ENCODE results near the gene CAMKK1. TPM values are rescaled to one million over a fixed set of nuclear protein-coding genes. Genes with fewer than 3 reads are reported as not detected.

Gene CAMKK1
- polyA plus RNA-seq, 1 donor (not counting 4 experiments of a cell fraction or from before 2014, with no cell fraction given), result 2.5 TPM

DNA sequence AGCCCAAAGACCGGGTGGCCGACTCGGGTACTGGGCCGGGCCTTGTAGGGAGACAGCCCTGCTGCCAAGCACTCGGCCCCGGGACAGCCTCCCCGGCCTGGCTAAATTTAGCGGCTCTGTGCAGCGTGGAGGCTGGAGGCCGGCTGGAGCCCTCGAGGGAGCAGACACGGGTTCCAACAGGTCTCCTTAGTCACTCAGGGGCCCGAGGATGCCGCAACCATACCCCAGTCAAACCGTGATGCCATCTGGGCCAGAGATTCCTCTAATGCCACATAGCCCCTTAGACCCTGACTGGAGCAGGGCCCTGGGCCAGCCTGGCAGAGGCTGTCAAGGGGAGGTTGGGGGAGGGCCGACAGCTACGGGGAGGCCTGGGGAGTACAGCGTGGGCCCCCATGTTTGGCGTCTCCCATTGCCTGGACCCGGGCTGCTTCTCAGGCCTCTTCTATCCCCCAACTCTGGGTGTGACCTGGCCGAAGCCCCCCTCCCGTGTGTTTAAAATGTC is 26.3 kb upstream of the CAMKK1 start:
- Histone ChIP-seq H2AFZ (ENCODE audit: control insufficient read depth, low read length) (no peak overlapping the region), H3K4me3 (ENCODE audit: control insufficient read depth in 2 of 3, extremely low read depth in 1 of 3, insufficient read depth in 2 of 3, low read depth in 1 of 3, low read length in 3 of 3) (no peak overlapping the region), H3K9me1 (ENCODE audit: control insufficient read depth, extremely low read depth, insufficient read depth, low read length) (no peaks in the 10 kb centered on the region), H4K20me1 (ENCODE audit: control insufficient read depth, extremely low read depth, insufficient read depth, low read length) (no peaks in the 10 kb centered on the region), H3K4me1 (ENCODE audit: control insufficient read depth, extremely low read depth, insufficient read depth, low read length) (no peaks in the 10 kb centered on the region), H3K9ac (ENCODE audit: control insufficient read depth, extremely low read depth, insufficient read depth, low read length) (no peak overlapping the region), H3K4me2 (ENCODE audit: control insufficient read depth, extremely low read depth, insufficient read depth, low read depth, low read length) (no peak overlapping the region), H3K79me2 (ENCODE audit: control insufficient read depth, insufficient read depth, low read length) (no peaks in the 10 kb centered on the region), H3K36me3 (ENCODE audit: control insufficient read depth in 2 of 2, extremely low read depth in 1 of 2, insufficient read depth in 2 of 2, low read length in 2 of 2) (no peaks in the 10 kb centered on the region), H3K27me3 (ENCODE audit: control insufficient read depth, extremely low read depth, insufficient read depth, low read length) (no peaks in the 10 kb centered on the region), H3K27ac (ENCODE audit: control insufficient read depth, insufficient read depth, low read length) (no peak overlapping the region), H3K9me3 (ENCODE audit: control insufficient read depth, low read depth, low read length) (no peaks in the 10 kb centered on the region)
- FAIRE-seq, result no peak
- no peak for DNase-seq (ENCODE audit: low read depth, low spot score)
- TF ChIP-seq CTCF (optimal IDR thresholded peaks at IDR 0.05 in 1 of 3, IDR thresholded peaks at IDR 0.05 in 1 of 3, conservative IDR thresholded peaks at IDR 0.05 in 1 of 3; ENCODE audit: extremely low read depth in 1 of 3, insufficient read depth in 2 of 3, low read length in 3 of 3) (no peak), EZH2 (IDR thresholded peaks at IDR 0.05; ENCODE audit: low read length) (no peak)
- dilution Hi-C loops (cut with MboI; ENCODE audit: extremely low pct_ligation_motif_present, low sequenced_read_pairs), result no loop called here

DNA sequence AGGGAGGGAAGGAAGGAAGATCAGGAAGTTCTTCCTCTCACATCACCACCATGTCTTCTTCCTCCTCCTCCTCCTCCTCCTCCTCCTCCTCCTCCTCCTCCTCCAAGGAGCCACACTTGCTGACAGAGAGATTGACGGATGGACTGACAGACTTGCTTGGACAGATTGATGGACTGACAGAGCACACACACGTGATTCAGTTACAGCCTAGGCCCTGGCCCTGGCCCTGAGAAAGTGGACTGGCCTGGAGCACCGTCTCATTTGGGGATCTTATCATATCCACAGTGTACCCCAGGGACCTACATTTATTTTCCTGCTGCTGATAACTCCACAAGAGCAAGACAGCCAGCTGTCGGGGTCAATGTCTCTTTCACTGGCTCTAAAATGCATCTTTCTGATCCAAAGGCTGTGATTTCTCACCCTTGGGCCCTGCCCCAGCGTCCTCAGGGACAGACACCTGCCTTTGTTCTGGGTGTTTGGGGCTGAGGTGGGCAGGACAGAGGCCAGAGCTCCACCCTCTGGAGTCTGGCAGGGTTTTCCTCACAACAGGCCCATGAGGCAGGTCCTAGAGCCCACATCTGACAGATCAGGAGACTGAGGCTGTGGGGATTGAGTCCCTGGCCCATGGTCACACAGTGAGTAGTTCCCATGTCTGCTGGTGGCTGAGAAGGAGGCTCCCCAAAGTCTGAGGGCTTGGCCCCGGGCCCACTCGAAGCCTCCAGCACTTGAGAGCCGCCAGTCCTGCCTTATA is 25.7 kb upstream of the CAMKK1 start:
- Histone ChIP-seq H3K79me2 (ENCODE audit: control insufficient read depth, insufficient read depth, low read length) (no peaks in the 10 kb centered on the region), H3K9ac (ENCODE audit: control insufficient read depth, extremely low read depth, insufficient read depth, low read length) (no peak overlapping the region), H4K20me1 (ENCODE audit: control insufficient read depth, extremely low read depth, insufficient read depth, low read length) (no peaks in the 10 kb centered on the region), H3K4me1 (ENCODE audit: control insufficient read depth, extremely low read depth, insufficient read depth, low read length) (no peaks in the 10 kb centered on the region), H3K4me3 (ENCODE audit: control insufficient read depth in 2 of 3, extremely low read depth in 1 of 3, insufficient read depth in 2 of 3, low read depth in 1 of 3, low read length in 3 of 3) (no peak overlapping the region), H2AFZ (ENCODE audit: control insufficient read depth, low read length) (no peak overlapping the region), H3K4me2 (ENCODE audit: control insufficient read depth, extremely low read depth, insufficient read depth, low read depth, low read length) (no peak overlapping the region), H3K27me3 (ENCODE audit: control insufficient read depth, extremely low read depth, insufficient read depth, low read length) (no peaks in the 10 kb centered on the region), H3K27ac (ENCODE audit: control insufficient read depth, insufficient read depth, low read length) (no peak overlapping the region), H3K9me3 (ENCODE audit: control insufficient read depth, low read depth, low read length) (no peaks in the 10 kb centered on the region), H3K9me1 (ENCODE audit: control insufficient read depth, extremely low read depth, insufficient read depth, low read length) (no peaks in the 10 kb centered on the region), H3K36me3 (ENCODE audit: control insufficient read depth in 2 of 2, extremely low read depth in 1 of 2, insufficient read depth in 2 of 2, low read length in 2 of 2) (no peaks in the 10 kb centered on the region)
- dilution Hi-C loops (cut with MboI; ENCODE audit: extremely low pct_ligation_motif_present, low sequenced_read_pairs), result no loop called here
- no peak for TF ChIP-seq EZH2 (IDR thresholded peaks at IDR 0.05; ENCODE audit: low read length)
- TF ChIP-seq CTCF (optimal IDR thresholded peaks at IDR 0.05 in 1 of 3, IDR thresholded peaks at IDR 0.05 in 1 of 3, conservative IDR thresholded peaks at IDR 0.05 in 1 of 3; ENCODE audit: extremely low read depth in 1 of 3, insufficient read depth in 2 of 3, low read length in 3 of 3), result no peak
- no peak for DNase-seq (ENCODE audit: low read depth, low spot score)
- no peak for FAIRE-seq

All from keratinocyte (primary cell).